ENCODE measurements around the gene XK. TPM values are rescaled to one million over a fixed set of nuclear protein-coding genes. Genes with fewer than 3 reads are reported as not detected.

The XK gene
- total and polyA plus RNA-seq, 12 donors = 1.8 to 10.1 (median 7.2) TPM

GRCh38 chrX:37754516-37754915 is 68.9 kb downstream of the XK start:
- peak overlapping the region in 1 of 10 donors; percentile 78 for H3K27ac ChIP-seq

GRCh38 chrX:37755025-37755424 is 69.4 kb downstream of the XK start:
- peaks cover 0 to 27% (median 0%) of the 10 kb centered on the region in 9 donors for H3K4me1 ChIP-seq
- H3K27me3 ChIP-seq = peaks cover 0 to 4% (median 0%) of the 10 kb centered on the region in 7 donors
- DNase-seq = peak in 1 of 2 donors; percentile 3
- H3K4me3 ChIP-seq = no peak overlapping the region
- no peaks in the 10 kb centered on the region for H3K9me3 ChIP-seq
- no peak for TF ChIP-seq CTCF (IDR thresholded peaks at IDR 0.05)
- H3K27ac ChIP-seq = peak overlapping the region in 1 of 10 donors; percentile 78
- ATAC-seq = peak in 3 of 8 donors; percentile 23 to 48 (median 29)
- H3K36me3 ChIP-seq = no peaks in the 10 kb centered on the region
- intact Hi-C loops (cut with DNase I) = no loop called here

More at GRCh38 chrX:37754516-37754915, 68.9 kb downstream of the XK start:
- 92 to 94% methylated on average over 2 of the region's 2 CpGs for WGBS, 2 donors
- DNase-seq = no peak
- Histone ChIP-seq H3K9me3 (no peaks in the 10 kb centered on the region), H3K4me3 (no peak overlapping the region), H3K27me3 (peaks cover 0 to 4% (median 0%) of the 10 kb centered on the region in 7 donors), H3K36me3 (no peaks in the 10 kb centered on the region), H3K4me1 (peaks cover 0 to 27% (median 0%) of the 10 kb centered on the region in 9 donors)
- no peak for TF ChIP-seq CTCF (IDR thresholded peaks at IDR 0.05)
- no peak for ATAC-seq
- intact Hi-C loops (cut with DNase I) = no loop called here

- Histone ChIP-seq H3K4me1 (peaks cover 0 to 27% (median 0%) of the 10 kb centered on the region in 9 donors), H3K27ac (no peak overlapping the region), H3K36me3 (no peaks in the 10 kb centered on the region), H3K27me3 (peaks cover 0 to 4% (median 0%) of the 10 kb centered on the region in 7 donors), H3K4me3 (no peak overlapping the region), H3K9me3 (no peaks in the 10 kb centered on the region)
- TF ChIP-seq CTCF (IDR thresholded peaks at IDR 0.05) = no peak
- ATAC-seq (no peak), DNase-seq (no peak)
- intact Hi-C loops (cut with DNase I) = no loop called here
These were observed 71.5 kb downstream of the XK start for GRCh38 chrX:37757082-37757481.

GRCh38 chrX:37759351-37759750 is 73.8 kb downstream of the XK start:
- no peak for ATAC-seq
- TF ChIP-seq CTCF (IDR thresholded peaks at IDR 0.05) = no peak
- H3K9me3 ChIP-seq = no peaks in the 10 kb centered on the region
- intact Hi-C loops (cut with DNase I) = no loop called here
- H3K4me1 ChIP-seq = peaks cover 0 to 14% (median 0%) of the 10 kb centered on the region in 9 donors
- 86 to 94% methylated on average over 1 of the region's 1 CpG for WGBS, 2 donors
- DNase-seq = no peak
- no peak overlapping the region for H3K4me3 ChIP-seq
- H3K27me3 ChIP-seq = peaks cover 0 to 5% (median 0%) of the 10 kb centered on the region in 7 donors
- H3K36me3 ChIP-seq = no peaks in the 10 kb centered on the region
- no peak overlapping the region for H3K27ac ChIP-seq
